ENCODE results near the gene IRS2. TPM values are rescaled to one million over a fixed set of nuclear protein-coding genes. Genes with fewer than 3 reads are reported as not detected.

The IRS2 gene
- polyA plus RNA-seq, 1 of the 3 experiments (the other 2 are of a cell fraction) = 7.0 TPM

DNA sequence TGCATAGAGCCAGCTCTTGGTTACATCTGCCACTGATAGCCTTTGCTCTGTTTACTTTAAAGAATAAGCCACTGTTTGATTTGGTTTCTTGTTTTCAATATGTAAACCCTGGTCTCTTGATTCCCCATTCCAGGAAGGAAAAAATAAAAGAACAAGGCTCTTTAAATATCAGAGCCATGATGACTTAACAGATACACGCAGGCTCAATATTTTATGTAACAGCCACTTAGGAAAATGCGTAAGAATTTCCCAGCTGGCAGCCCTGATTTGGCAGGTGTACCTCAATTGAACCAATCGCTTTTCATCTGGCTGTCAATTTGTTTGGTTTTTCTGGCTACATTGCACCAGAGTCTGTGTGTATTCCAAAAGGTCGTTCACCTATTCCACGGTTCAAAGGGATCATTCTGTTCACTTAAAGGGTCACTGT is 65.6 kb downstream of the IRS2 start (continued):
- TF ChIP-seq, protein P1, sequence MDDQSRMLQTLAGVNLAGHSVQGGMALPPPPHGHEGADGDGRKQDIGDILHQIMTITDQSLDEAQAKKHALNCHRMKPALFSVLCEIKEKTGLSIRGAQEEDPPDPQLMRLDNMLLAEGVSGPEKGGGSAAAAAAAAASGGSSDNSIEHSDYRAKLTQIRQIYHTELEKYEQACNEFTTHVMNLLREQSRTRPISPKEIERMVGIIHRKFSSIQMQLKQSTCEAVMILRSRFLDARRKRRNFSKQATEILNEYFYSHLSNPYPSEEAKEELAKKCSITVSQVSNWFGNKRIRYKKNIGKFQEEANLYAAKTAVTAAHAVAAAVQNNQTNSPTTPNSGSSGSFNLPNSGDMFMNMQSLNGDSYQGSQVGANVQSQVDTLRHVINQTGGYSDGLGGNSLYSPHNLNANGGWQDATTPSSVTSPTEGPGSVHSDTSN (IDR thresholded peaks at IDR 0.05) = no peak
- TF ChIP-seq RAD21 (IDR thresholded peaks at IDR 0.05; ENCODE audit: low read length) (no peak), YY1 (IDR thresholded peaks at IDR 0.05; ENCODE audit: low read depth) (no peak), TCF12 (IDR thresholded peaks at IDR 0.05) (no peak), POLR2AphosphoS5 (IDR thresholded peaks at IDR 0.05; ENCODE audit: low read depth, low read length) (no peak), NRF1 (IDR thresholded peaks at IDR 0.05; ENCODE audit: low read depth, low read length) (no peak), SMC3 (IDR thresholded peaks at IDR 0.05; ENCODE audit: low read depth, low read length) (no peak), TEAD4 (IDR thresholded peaks at IDR 0.05; ENCODE audit: borderline replicate concordance, insufficient read depth) (no peak), JUND (IDR thresholded peaks at IDR 0.05) (no peak)
- TF ChIP-seq, protein P2, sequence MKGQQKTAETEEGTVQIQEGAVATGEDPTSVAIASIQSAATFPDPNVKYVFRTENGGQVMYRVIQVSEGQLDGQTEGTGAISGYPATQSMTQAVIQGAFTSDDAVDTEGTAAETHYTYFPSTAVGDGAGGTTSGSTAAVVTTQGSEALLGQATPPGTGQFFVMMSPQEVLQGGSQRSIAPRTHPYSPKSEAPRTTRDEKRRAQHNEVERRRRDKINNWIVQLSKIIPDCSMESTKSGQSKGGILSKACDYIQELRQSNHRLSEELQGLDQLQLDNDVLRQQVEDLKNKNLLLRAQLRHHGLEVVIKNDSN (IDR thresholded peaks at IDR 0.05; ENCODE audit: borderline replicate concordance, low read depth) = no peak
- TF ChIP-seq, protein P3, sequence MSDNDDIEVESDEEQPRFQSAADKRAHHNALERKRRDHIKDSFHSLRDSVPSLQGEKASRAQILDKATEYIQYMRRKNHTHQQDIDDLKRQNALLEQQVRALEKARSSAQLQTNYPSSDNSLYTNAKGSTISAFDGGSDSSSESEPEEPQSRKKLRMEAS (IDR thresholded peaks at IDR 0.05; ENCODE audit: low read depth) = no peak

DNA sequence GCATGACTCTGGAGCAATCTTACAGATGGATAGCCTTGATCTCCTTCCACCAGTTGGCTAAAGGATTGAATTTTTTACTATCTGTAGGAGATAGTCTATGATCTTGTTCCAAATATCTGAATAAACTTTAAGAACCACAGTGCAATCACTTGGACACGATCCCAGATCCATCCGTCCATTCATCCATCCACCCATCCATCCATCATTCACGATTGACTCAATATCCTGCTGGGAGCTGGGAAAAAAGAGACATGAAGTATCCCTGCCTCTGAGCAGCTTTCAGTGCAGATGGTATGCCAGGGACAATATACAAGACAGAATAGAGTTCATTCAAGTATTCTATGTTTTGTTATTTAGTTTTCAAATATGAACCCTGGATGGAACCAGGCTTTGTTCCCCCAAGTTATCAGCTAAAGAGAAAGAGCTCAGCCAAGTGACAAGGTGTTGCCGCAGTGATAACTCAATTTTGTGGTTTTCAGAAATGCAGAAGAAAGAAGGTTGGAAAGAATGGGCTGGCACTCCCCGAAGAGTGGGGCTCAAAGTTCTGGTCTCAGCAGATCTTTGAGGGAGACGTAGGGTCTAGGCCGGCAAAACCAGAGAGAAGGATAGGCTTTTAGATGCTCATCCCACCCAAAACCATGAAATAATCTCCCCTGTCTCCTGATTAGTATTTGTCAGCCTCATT is 66.3 kb downstream of the IRS2 start:
- H2AFZ ChIP-seq (ENCODE audit: low read depth) = no peak overlapping the region
- H3K27ac ChIP-seq (ENCODE audit: low read depth in 2 of 2, low read length in 1 of 2) = no peak overlapping the region
- TF ChIP-seq MEF2A (IDR thresholded peaks at IDR 0.05; ENCODE audit: borderline replicate concordance, low read depth) = no peak
- TF ChIP-seq, protein P3 (IDR thresholded peaks at IDR 0.05; ENCODE audit: low read depth) = no peak
- TF ChIP-seq SMC3 (IDR thresholded peaks at IDR 0.05; ENCODE audit: low read depth, low read length) = no peak
- TF ChIP-seq TCF12 (IDR thresholded peaks at IDR 0.05) = no peak
- TF ChIP-seq RAD21 (IDR thresholded peaks at IDR 0.05; ENCODE audit: low read length) = no peak
- TF ChIP-seq GATA2 (CRISPR knock-in tag; IDR thresholded peaks at IDR 0.05) = no peak
- no peak for TF ChIP-seq RFX5 (IDR thresholded peaks at IDR 0.05; ENCODE audit: low read length)
- no peak for TF ChIP-seq MXI1 (IDR thresholded peaks at IDR 0.05; ENCODE audit: low read depth, low read length)
- no peak for TF ChIP-seq TEAD4 (IDR thresholded peaks at IDR 0.05; ENCODE audit: borderline replicate concordance, insufficient read depth)
- no peak for TF ChIP-seq POLR2AphosphoS5 (IDR thresholded peaks at IDR 0.05; ENCODE audit: low read depth, low read length)
- no peak for TF ChIP-seq YY1 (IDR thresholded peaks at IDR 0.05; ENCODE audit: low read depth)
- TF ChIP-seq JUND (IDR thresholded peaks at IDR 0.05) = no peak
- H3F3A ChIP-seq (replicated peaks; ENCODE audit: insufficient read depth) = no peaks in the 10 kb centered on the region
- POLR2A ChIA-PET = no interaction called here
- no peak overlapping the region for H3K9ac ChIP-seq
- no peak overlapping the region for H3K4me2 ChIP-seq
- 83% methylated on average over 7 of the region's 7 CpGs for WGBS (ENCODE audit: low lambda C conversion rate)
- H3K4me1 ChIP-seq (ENCODE audit: control insufficient read depth in 1 of 2, insufficient read depth in 2 of 2, low read depth in 1 of 2, low read length in 1 of 2) = peaks cover 0 to 10% of the 10 kb centered on the region in 2 experiments; a peak in 1 of 4 replicates
- no peaks in the 10 kb centered on the region; the same call in 1 of the 2 replicates for H3K27me3 ChIP-seq (ENCODE audit: insufficient read depth)
- H3K4me3 ChIP-seq (ENCODE audit: low read depth in 2 of 2, low read length in 1 of 2) = no peak overlapping the region
- H3K36me3 ChIP-seq (replicated peaks in 1 of 2; ENCODE audit: control insufficient read depth in 1 of 2, insufficient read depth in 2 of 2, low read length in 1 of 2) = no peaks in the 10 kb centered on the region
- H3K79me2 ChIP-seq (ENCODE audit: insufficient read depth) = no peaks in the 10 kb centered on the region
- no peaks in the 10 kb centered on the region for H3K9me3 ChIP-seq
- no peaks in the 10 kb centered on the region for H3K9me2 ChIP-seq
- no peak for DNase-seq
- CTCF ChIA-PET = no interaction called here
- H4K20me1 ChIP-seq (ENCODE audit: insufficient read depth) = no peaks in the 10 kb centered on the region

All from SK-N-SH (cell line).